Stomach (tissue), 19 donors: Measurements from ENCODE around the gene TIMELESS. TPM values are rescaled to one million over a fixed set of nuclear protein-coding genes. Genes with fewer than 3 reads are reported as not detected.
"Not testable (repeated sequence)": the region's sequence is repeated elsewhere in the genome, so short reads cannot be mapped to it uniquely, and the experiment has no call there.

ENCODE experiments used
- DNase-seq, 2 donors: peaks; one replicate each; pipeline versions ENCODE4 v3.0.0 to v3.0.0-alpha.2; 2013 to 2019
- H3K27ac ChIP-seq, 5 donors: fragments of 200-600 bp in 4 of 5; sonication (generic) in 4 of 5; one replicate each; pipeline ENCODE4 v1.5.1; 2013 to 2019; ENCODE audit warnings: mild to moderate bottlenecking in 1 of 5, moderate library complexity in 1 of 5
- H3K27me3 ChIP-seq, 3 donors: fragments of 200-600 bp; sonication (generic); one replicate each; pipeline ENCODE4 v1.5.1; 2017 to 2019; ENCODE audit warnings: mixed run types in 1 of 3
- H3K36me3 ChIP-seq, 4 donors: fragments of 200-600 bp; sonication (generic); 1 replicate in 3 of 4; 2 replicates in 1 of 4; pipeline ENCODE4 v1.5.1; 2016 to 2019
- H3K4me1 ChIP-seq, 4 donors: fragments of 200-600 bp; sonication (generic); one replicate each; pipeline ENCODE4 v1.5.1; 2016 to 2019
- H3K4me3 ChIP-seq, 4 donors: fragments of 200-600 bp; sonication (generic) in 3 of 4; one replicate each; pipeline ENCODE4 v1.5.1; 2016 to 2019; ENCODE audit warnings: mild to moderate bottlenecking in 1 of 4
- H3K9me3 ChIP-seq, 4 donors: fragments of 200-600 bp; sonication (generic); one replicate each; pipeline ENCODE4 v1.5.1; 2016 to 2019
- EP300 ChIP-seq: sonication (generic); formaldehyde crosslinking; IDR thresholded peaks from one replicate; pipeline ENCODE4 v1.6.1; 2017; ENCODE audit warnings: antibody characterized with exemption
- POLR2AphosphoS5 ChIP-seq, 3 donors: sonication (generic); formaldehyde crosslinking; IDR thresholded peaks; one replicate each; pipeline ENCODE4 v1.6.1; 2016; ENCODE audit warnings: antibody characterized with exemption in 3 of 3
- WGBS, 5 donors: extraction: QIAGEN DNeasy Blood & Tissue Kit in 3 of 5; methylation state at CpG; one replicate each; pipeline versions ENCODE4 v1.1.5 to v1.1.7; 2013 to 2018; 5-methylcytosine and 5-hydroxymethylcytosine counted together
- intact Hi-C: fragments of 100-400 bp; cut with DNase I; formaldehyde crosslinking; loops from one replicate; pipeline ENCODE4 v1.15.1; 2023; ENCODE audit warnings: low total_unique reads
- long read RNA-seq, 10 donors: transcript quantifications; one replicate each; lab custom pipeline, GENCODE V29; 2026
- polyA plus RNA-seq, 3 donors: library from polyadenylated mRNA; stranded (reverse); fragments of 200-250 nt; gene quantifications; one replicate each; pipeline ENCODE4 v1.2.3, GENCODE V29; 2013
- total RNA-seq, 5 donors: library from RNA; depleted of rRNA; stranded (reverse); fragments of >200 nt; gene quantifications; one replicate each; pipeline versions ENCODE4 v1.1.0 to v1.2.3, GENCODE V29; 2014 to 2016
- TF ChIP-seq, protein P1 (sequence below), 7 experiments: fragments of 450-650 bp in 4 of 7; fragments of 200-600 bp in 3 of 7; sonication (generic) in 3 of 7; IDR thresholded peaks; one replicate each; pipeline ENCODE4 v1.5.1; 2016 to 2019; ENCODE audit warnings: antibody characterized with exemption in 7 of 7, control low read depth in 2 of 7, mild to moderate bottlenecking in 1 of 7
- donor health status: healthy with polysubstance abuse.
- donor health status: Bipolar disorder and iron deficiency.
- donor health status: healthy.

TIMELESS gene, protein sequence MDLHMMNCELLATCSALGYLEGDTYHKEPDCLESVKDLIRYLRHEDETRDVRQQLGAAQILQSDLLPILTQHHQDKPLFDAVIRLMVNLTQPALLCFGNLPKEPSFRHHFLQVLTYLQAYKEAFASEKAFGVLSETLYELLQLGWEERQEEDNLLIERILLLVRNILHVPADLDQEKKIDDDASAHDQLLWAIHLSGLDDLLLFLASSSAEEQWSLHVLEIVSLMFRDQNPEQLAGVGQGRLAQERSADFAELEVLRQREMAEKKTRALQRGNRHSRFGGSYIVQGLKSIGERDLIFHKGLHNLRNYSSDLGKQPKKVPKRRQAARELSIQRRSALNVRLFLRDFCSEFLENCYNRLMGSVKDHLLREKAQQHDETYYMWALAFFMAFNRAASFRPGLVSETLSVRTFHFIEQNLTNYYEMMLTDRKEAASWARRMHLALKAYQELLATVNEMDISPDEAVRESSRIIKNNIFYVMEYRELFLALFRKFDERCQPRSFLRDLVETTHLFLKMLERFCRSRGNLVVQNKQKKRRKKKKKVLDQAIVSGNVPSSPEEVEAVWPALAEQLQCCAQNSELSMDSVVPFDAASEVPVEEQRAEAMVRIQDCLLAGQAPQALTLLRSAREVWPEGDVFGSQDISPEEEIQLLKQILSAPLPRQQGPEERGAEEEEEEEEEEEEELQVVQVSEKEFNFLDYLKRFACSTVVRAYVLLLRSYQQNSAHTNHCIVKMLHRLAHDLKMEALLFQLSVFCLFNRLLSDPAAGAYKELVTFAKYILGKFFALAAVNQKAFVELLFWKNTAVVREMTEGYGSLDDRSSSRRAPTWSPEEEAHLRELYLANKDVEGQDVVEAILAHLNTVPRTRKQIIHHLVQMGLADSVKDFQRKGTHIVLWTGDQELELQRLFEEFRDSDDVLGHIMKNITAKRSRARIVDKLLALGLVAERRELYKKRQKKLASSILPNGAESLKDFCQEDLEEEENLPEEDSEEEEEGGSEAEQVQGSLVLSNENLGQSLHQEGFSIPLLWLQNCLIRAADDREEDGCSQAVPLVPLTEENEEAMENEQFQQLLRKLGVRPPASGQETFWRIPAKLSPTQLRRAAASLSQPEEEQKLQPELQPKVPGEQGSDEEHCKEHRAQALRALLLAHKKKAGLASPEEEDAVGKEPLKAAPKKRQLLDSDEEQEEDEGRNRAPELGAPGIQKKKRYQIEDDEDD
- 10 to 100 TPM in 2 of 5 donors, 1 to 10 TPM in 3; 3.8 to 64.7 (median 8.1) TPM for total RNA-seq
- 1 to 10 TPM; 4.0 to 7.4 (median 5.2) TPM for polyA plus RNA-seq
- long read RNA-seq, donor 1, full-length matches to known transcripts: 1 of 1 reads
- long read RNA-seq, donor 1, partial matches to known transcripts: 0 of 1 reads
- long read RNA-seq, donor 1, other reads (novel, unspliced or antisense): 0 of 1 reads
- long read RNA-seq, donor 2: 0 reads
- long read RNA-seq, donor 3, full-length matches to known transcripts: 1 of 1 reads
- long read RNA-seq, donor 3, partial matches to known transcripts: 0 of 1 reads
- long read RNA-seq, donor 3, other reads (novel, unspliced or antisense): 0 of 1 reads
- long read RNA-seq, donor 4: 0 reads
- long read RNA-seq, donor 5, full-length matches to known transcripts: 1 of 8 reads
- long read RNA-seq, donor 5, partial matches to known transcripts: 7 of 8 reads
- long read RNA-seq, donor 5, other reads (novel, unspliced or antisense): 0 of 8 reads
- long read RNA-seq, donor 6: 0 reads
- long read RNA-seq, donor 7: 0 reads
- long read RNA-seq, donor 8: 0 reads
- long read RNA-seq, donor 9: 0 reads
- long read RNA-seq, donor 10, full-length matches to known transcripts: 1 of 1 reads
- long read RNA-seq, donor 10, partial matches to known transcripts: 0 of 1 reads
- long read RNA-seq, donor 10, other reads (novel, unspliced or antisense): 0 of 1 reads

DNA sequence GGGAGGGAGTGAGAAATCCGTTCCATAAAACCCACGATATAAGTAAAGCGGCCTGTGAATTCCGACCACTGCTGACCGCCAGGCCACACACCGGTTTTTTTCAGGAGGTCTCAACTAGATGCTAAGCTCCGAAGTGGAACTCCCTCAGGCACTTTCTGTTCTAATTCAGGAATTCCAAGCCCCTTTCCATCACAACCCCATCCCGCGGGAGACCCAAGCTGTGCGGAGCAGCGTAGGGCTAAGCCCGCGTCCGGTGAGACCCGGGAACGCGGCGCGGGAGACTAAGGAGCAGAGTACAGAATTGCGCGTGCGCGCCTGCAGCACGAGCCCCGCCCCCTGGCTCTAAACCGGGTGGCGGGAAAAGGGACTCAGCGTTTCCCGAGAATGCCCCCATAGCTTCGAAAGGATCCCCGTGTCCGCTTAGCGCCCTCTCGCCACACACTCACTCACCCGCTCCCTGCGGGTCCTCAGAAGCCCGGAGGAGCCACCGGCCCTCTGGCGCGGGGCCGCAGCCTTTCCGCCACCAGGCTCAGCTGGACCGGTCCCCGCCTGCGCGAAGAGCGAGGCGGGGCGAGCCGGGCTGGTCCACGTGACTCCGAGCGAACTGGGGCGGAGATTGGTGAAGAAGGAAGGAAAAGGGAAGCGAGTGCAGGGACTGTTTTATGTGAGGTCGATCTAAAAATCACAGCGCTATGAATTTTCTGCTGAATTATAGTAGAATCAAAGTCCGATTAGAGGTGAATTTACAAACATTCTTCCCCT is at the start of gene TIMELESS:
TIMELESS (minus strand) TSS at position 567 of the 762 bp plus-strand sequence. CDS start 15,256 bp downstream, outside the sequence.
- peak; percentile 90 to 97 for DNase-seq
- intact Hi-C loops: no loop called here
- Histone ChIP-seq H3K4me3 (peak within 1 kb of the TSS; percentile 57 to 74 (median 71)), H3K36me3 (no peaks in the 10 kb centered on the region), H3K27me3 (no peaks in the 10 kb centered on the region), H3K27ac (peak within 1 kb of the TSS; percentile 84 to 98 (median 93)), H3K4me1 (peaks cover 9 to 19% (median 13%) of the 10 kb centered on the region in 4 donors), H3K9me3 (no peaks in the 10 kb centered on the region)
- 0 to 1% (median 0%) methylated on average over 50 to 58 of the region's 58 CpGs for WGBS, 5 donors
- TF ChIP-seq POLR2AphosphoS5 (IDR thresholded peaks at IDR 0.05) (peak; percentile 58 to 87 (median 84)), EP300 (no peak)
- TF ChIP-seq, protein P1, sequence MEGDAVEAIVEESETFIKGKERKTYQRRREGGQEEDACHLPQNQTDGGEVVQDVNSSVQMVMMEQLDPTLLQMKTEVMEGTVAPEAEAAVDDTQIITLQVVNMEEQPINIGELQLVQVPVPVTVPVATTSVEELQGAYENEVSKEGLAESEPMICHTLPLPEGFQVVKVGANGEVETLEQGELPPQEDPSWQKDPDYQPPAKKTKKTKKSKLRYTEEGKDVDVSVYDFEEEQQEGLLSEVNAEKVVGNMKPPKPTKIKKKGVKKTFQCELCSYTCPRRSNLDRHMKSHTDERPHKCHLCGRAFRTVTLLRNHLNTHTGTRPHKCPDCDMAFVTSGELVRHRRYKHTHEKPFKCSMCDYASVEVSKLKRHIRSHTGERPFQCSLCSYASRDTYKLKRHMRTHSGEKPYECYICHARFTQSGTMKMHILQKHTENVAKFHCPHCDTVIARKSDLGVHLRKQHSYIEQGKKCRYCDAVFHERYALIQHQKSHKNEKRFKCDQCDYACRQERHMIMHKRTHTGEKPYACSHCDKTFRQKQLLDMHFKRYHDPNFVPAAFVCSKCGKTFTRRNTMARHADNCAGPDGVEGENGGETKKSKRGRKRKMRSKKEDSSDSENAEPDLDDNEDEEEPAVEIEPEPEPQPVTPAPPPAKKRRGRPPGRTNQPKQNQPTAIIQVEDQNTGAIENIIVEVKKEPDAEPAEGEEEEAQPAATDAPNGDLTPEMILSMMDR (IDR thresholded peaks at IDR 0.05): peak in 2 of 7 experiments; percentile 6 to 36

DNA sequence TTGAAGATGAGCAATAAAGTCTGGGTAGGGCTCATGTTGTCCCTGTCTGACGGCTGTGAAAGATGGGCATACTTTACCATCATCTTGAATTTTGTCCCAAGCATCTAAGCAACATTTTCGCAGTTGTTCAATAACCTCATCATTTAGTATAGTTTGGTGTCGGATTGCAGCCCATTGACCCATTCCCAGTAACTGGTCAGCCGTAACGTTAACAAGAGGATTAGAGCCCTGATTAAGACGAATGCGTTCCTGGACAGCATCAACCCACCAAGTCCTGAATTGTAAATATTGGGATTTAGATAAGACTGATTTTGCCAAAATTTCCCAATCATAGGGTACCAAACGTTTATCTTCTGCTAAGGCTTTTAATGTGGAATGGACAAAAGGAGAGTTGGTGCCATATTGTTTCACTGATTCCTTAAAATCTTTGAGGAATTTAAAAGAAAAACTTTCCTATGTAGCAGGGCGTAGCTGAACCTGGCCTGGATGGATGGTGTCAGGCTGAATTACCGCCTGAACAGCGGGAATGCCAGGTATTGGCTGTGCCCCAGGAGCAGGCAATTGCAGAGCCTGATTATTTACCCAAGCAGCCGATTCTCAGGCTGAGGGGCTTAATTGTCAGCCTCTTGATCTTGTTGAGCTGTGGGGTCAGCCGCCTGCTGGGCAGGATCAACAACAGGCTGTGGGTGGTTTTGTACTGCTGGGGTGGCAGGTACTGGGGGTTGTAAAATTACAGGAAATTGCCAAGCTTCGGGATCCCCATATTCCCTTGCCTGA is 49.1 kb upstream of the TIMELESS start:
- H3K27ac ChIP-seq, H3K4me3 ChIP-seq, H3K9me3 ChIP-seq, DNase-seq, intact Hi-C loops, H3K4me1 ChIP-seq, H3K36me3 ChIP-seq: not testable (repeated sequence)
- 40 to 51% (median 48%) methylated on average over 14 of the region's 14 CpGs for WGBS, 5 donors
- peaks cover 0 to 11% (median 0%) of the 10 kb centered on the region in 3 donors for H3K27me3 ChIP-seq

DNA sequence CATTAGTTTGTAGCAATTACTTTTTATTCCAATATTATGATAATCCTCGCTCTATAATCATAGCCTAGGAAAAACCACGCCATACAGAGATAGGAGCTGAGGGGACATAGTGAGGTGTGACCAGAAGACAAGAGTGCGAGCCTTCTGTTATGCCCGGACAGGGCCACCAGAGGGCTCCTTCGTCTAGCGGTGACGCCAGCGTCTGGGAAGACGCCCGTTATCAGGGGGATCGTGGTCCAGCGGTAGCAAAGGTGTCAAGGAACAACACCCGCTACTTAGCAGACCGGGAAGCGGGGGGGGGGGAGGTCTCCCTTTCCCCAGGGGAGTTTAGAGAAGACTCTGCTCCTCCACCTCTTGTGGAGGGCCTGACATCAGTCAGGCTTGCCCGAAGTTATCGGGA is 47.5 kb upstream of the TIMELESS start:
- H3K4me1 ChIP-seq, H3K36me3 ChIP-seq, H3K4me3 ChIP-seq, H3K27ac ChIP-seq, intact Hi-C loops, H3K9me3 ChIP-seq: not testable (repeated sequence)
- peaks cover 0 to 14% (median 3%) of the 10 kb centered on the region in 3 donors for H3K27me3 ChIP-seq
- 7 to 22% (median 13%) methylated on average over 11 to 17 of the region's 17 CpGs for WGBS, 5 donors
- peak; percentile 54 to 69 for DNase-seq
- TF ChIP-seq, protein P1 (IDR thresholded peaks at IDR 0.05): peak in 3 of 7 experiments; percentile 25 to 45 (median 32)

DNA sequence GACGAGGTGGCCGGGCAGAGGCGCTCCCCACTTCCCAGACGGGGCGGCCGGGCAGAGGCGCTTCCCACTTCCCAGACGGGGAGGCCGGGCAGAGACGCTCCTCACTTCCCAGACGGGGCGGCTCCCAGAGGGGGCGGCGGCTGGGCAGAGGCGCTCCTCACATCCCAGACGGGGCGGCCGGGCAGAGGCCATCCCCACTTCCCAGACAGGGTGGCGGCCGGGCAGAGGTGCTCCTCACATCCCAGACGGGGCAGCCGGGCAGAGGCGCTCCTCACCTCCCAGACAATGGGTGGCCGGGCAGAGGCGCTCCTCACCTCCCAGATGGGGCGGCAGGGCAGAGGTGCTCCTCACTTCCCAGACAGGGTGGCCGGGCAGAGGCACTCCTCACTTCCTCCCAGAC is 45.3 kb upstream of the TIMELESS start:
- DNase-seq, H3K27ac ChIP-seq, H3K4me1 ChIP-seq, intact Hi-C loops, H3K4me3 ChIP-seq, H3K9me3 ChIP-seq, H3K36me3 ChIP-seq: not testable (repeated sequence)
- peaks cover 0 to 27% (median 3%) of the 10 kb centered on the region in 3 donors for H3K27me3 ChIP-seq
- WGBS, 5 donors: 90 to 97% (median 94%) methylated on average over 21 to 27 of the region's 27 CpGs

DNA sequence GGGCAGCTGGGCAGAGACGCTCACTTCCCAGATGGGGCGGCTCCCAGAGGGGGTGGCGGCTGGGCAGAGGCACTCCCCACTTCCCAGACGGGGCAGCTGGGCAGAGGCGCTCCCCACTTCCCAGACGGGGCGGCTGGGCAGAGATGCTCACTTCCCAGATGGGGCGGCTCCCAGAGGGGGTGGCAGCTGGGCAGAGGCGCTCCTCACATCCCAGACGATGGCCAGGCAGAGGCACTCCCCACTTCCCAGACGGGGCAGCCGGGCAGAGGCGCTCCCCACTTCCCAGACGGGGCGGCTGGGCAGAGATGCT is 44.8 kb upstream of the TIMELESS start:
- intact Hi-C loops: not testable (repeated sequence)

DNA sequence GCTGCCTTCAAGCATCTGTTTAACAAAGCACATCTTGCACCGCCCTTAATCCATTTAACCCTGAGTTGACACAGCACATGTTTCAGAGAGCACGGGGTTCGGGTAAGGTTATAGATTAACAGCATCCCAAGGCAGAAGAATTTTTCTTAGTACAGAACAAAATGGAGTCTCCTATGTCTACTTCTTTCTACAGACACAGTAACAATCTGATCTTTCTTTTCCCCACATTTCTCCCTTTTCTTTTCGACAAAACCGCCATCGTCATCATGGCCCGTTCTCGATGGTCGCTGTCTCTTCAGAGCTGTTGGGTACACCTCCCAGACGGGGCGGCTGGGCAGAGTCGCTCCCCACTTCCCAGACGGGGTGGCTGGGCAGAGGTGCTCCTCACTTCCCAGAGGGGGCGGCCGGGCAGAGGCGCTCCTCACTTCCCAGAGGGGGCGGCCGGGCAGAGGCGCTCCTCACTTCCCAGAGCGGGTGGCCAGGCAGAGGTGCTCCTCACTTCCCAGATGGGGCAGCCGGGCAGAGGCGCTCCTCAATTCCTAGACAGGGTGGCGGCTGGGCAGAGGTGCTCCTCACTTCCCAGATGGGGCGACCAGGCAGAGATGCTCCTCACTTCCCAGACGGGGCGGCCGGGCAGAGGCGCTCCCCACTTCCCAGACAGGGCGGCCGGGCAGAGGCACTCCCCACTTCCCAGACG is 44.3 kb upstream of the TIMELESS start:
- H3K9me3 ChIP-seq, H3K4me3 ChIP-seq, DNase-seq, H3K36me3 ChIP-seq, H3K4me1 ChIP-seq, H3K27ac ChIP-seq, intact Hi-C loops: not testable (repeated sequence)
- 86 to 91% (median 89%) methylated on average over 15 to 31 of the region's 31 CpGs for WGBS, 5 donors
- H3K27me3 ChIP-seq: peaks cover 0 to 32% (median 3%) of the 10 kb centered on the region in 3 donors

More for the DNA sequence above, 44.8 kb upstream of the TIMELESS start:
- H3K36me3 ChIP-seq, H3K4me3 ChIP-seq, H3K27ac ChIP-seq, DNase-seq, H3K4me1 ChIP-seq, H3K9me3 ChIP-seq: not testable (repeated sequence)
- WGBS, 5 donors: 93 to 96% (median 94%) methylated on average over 12 to 15 of the region's 15 CpGs; no CpG with 5 or more reads in 1 of the 5 donors
- peaks cover 0 to 30% (median 3%) of the 10 kb centered on the region in 3 donors for H3K27me3 ChIP-seq
